Measurements from ENCODE around the gene STRIP2.

The STRIP2 gene

GRCh38 chr7:129494041-129494440, 59.8 kb downstream of the STRIP2 start:
- no peak for FAIRE-seq
- TF ChIP-seq, protein P1, sequence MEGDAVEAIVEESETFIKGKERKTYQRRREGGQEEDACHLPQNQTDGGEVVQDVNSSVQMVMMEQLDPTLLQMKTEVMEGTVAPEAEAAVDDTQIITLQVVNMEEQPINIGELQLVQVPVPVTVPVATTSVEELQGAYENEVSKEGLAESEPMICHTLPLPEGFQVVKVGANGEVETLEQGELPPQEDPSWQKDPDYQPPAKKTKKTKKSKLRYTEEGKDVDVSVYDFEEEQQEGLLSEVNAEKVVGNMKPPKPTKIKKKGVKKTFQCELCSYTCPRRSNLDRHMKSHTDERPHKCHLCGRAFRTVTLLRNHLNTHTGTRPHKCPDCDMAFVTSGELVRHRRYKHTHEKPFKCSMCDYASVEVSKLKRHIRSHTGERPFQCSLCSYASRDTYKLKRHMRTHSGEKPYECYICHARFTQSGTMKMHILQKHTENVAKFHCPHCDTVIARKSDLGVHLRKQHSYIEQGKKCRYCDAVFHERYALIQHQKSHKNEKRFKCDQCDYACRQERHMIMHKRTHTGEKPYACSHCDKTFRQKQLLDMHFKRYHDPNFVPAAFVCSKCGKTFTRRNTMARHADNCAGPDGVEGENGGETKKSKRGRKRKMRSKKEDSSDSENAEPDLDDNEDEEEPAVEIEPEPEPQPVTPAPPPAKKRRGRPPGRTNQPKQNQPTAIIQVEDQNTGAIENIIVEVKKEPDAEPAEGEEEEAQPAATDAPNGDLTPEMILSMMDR (IDR thresholded peaks at IDR 0.05; ENCODE audit: insufficient read depth, missing control alignments) = no peak
- DNase-seq (ENCODE audit: insufficient read length, low spot score) = no peak

- no peak for FAIRE-seq
- no peak for DNase-seq (ENCODE audit: insufficient read length, low spot score)
- TF ChIP-seq, protein P1 (IDR thresholded peaks at IDR 0.05; ENCODE audit: insufficient read depth, missing control alignments) = no peak
These were observed 61.8 kb downstream of the STRIP2 start for GRCh38 chr7:129495987-129496386.

- TF ChIP-seq, protein P1 (IDR thresholded peaks at IDR 0.05; ENCODE audit: insufficient read depth, missing control alignments) = no peak
- no peak for FAIRE-seq
- DNase-seq (ENCODE audit: insufficient read length, low spot score) = no peak
These were observed 62.4 kb downstream of the STRIP2 start for GRCh38 chr7:129496653-129497052.

- DNase-seq (ENCODE audit: insufficient read length, low spot score) (no peak), FAIRE-seq (no peak)
- TF ChIP-seq, protein P1 (IDR thresholded peaks at IDR 0.05; ENCODE audit: insufficient read depth, missing control alignments) = no peak
These were observed 62.9 kb downstream of the STRIP2 start for GRCh38 chr7:129497156-129497555.

DNA sequence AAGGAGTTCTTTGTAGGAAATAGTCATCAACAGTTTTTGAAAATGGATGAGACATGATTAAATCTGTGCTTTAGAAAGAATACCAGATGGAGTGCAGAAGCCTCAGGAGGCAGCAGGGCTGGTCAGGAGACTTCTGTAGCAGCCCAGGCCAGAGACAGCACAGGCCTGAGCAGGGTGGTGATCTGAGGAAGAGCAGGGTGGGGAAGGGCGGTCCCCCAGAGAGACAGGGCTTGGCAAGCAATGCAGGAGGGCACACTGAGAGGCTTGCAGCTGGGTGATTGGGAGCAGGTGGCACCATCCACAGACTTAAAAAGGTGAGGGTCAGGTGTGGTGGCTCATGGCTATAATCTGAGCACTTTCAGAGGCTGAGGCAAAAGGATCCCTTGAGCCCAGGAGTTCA, 63.8 kb downstream of the STRIP2 start:
- no peak for FAIRE-seq
- DNase-seq (ENCODE audit: insufficient read length, low spot score) = no peak
- TF ChIP-seq, protein P1 (IDR thresholded peaks at IDR 0.05; ENCODE audit: insufficient read depth, missing control alignments) = no peak

DNA sequence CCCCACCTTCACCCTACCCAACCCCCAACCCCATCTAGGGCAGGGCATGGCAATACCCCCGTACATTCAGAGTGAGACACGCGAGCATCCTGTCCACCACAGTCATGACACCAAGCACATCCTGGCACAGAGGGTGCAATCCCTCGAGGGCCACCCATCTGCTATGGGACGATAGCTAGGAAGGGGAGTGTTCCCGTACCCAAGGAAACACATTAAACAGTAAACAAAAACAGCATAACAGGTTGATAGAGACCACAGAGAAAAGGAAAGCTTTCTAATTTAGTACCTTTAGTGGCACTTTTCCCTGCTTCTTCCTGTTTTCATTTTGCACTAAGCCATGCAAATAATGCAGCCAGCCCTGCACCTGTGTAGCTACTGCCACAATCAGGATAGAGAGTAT, 65.8 kb downstream of the STRIP2 start:
- no peak for FAIRE-seq
- TF ChIP-seq, protein P1 (IDR thresholded peaks at IDR 0.05; ENCODE audit: insufficient read depth, missing control alignments) = no peak
- no peak for DNase-seq (ENCODE audit: insufficient read length, low spot score)

DNA sequence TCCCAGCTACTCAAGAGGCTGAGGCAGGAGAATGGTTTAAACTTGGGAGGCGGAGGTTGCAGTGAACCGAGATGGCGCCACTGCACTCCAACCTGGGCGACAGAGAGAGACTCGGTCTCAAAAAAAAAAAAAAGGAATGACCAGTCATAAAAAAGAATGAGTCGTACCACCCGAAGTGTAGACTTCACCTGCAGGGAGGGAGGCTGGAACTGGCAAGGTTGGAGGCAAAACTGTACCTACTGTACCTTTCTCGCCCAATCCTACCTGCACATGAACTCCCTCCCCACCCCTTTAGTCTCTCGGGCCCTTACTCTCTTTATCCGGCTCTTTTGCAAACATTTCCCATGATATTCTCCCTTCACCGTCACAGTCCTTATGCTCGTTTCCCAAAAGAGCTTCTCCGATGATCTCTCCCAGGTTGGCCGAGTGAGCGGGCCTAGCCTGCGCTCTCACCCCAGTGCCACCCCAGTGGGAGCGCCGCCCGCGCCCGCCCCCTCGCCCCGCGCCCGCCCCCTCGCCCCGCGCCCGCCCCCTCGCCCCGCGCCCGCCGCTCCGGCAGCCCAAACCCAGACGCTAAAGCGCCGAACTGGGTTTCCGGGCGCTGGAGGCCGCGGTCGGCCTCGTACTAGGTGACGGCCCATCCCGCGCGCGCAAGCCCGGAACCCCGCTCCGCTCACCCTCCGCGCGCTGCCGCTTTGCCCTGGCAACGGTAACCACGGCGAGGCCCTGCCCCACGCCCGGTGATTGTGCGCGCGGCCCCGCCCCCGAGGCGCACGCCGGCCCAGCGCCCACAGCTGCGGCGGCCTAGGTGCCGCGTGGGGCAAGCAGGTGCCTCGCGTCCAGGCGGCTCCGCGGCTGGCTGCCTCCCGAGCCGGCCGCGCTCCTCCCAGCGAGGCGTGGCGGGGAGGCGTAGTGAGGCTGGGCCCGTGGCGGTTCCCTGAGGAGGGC, 67.8 kb downstream of the STRIP2 start, which contains the start of gene SMKR1:
Gene SMKR1, plus strand, starts transcription at position 772 of the 948 bp plus-strand sequence. CDS start 294 bp downstream, outside the sequence.
- no peak for FAIRE-seq
- TF ChIP-seq, protein P1 (IDR thresholded peaks at IDR 0.05; ENCODE audit: insufficient read depth, missing control alignments) = no peak
- DNase-seq (ENCODE audit: insufficient read length, low spot score) = peak; percentile 94
